Activated CD4-positive, alpha-beta T cell treated with anti-CD3 and anti-CD28 coated beads, Interleukin-2, amount 10 ng/mL, durations not matched to agents 7 days and 5 days (primary cell): ENCODE data around the gene ZBTB42. TPM values are rescaled to one million over a fixed set of nuclear protein-coding genes. Genes with fewer than 3 reads are reported as not detected.
A peak's percentile ranks its signal among the peaks of the same experiment; 100 is the strongest.

Experiments
- CTCF ChIA-PET: fragments of 350-600 bp; sonication (Branson Sonifier 250); formaldehyde crosslinking; loops from one replicate; lab custom pipeline; 2021; ENCODE audit warnings: antibody characterized with exemption; lab: Charles Lee
- POLR2A ChIA-PET: fragments of 350-600 bp; sonication (Branson Sonifier 250); formaldehyde crosslinking; loops from one replicate; lab custom pipeline; 2021; ENCODE audit warnings: antibody characterized with exemption; lab: Charles Lee
- DNase-seq: peaks from one replicate; pipeline ENCODE4 v3.0.0-alpha.2; 2020
- H3K27ac Mint-ChIP-seq: one replicate; pipeline ENCODE4 v1.8.0; 2021; ENCODE audit warnings: mild to moderate bottlenecking, moderate library complexity, mixed read lengths
- H3K27me3 Mint-ChIP-seq: one replicate; pipeline ENCODE4 v1.8.0; 2021; ENCODE audit warnings: mixed read lengths
- H3K36me3 Mint-ChIP-seq: one replicate; pipeline ENCODE4 v1.8.0; 2021; ENCODE audit warnings: low read depth, mixed read lengths
- H3K4me1 Mint-ChIP-seq: one replicate; pipeline ENCODE4 v1.8.0; 2021; ENCODE audit warnings: mixed read lengths
- H3K4me3 Mint-ChIP-seq: one replicate; pipeline ENCODE4 v1.8.0; 2021; ENCODE audit warnings: mild to moderate bottlenecking, moderate library complexity, mixed read lengths
- H3K9me3 Mint-ChIP-seq: one replicate; pipeline ENCODE4 v1.8.0; 2021; ENCODE audit warnings: mixed read lengths
- total RNA-seq, 2 experiments: library from RNA; stranded (reverse); gene quantifications; one replicate each; pipeline ENCODE4 v1.2.3, GENCODE V29; 2021

ZBTB42 gene
- total RNA-seq = 1 to 10 TPM; 4.5 to 5.8 TPM

DNA sequence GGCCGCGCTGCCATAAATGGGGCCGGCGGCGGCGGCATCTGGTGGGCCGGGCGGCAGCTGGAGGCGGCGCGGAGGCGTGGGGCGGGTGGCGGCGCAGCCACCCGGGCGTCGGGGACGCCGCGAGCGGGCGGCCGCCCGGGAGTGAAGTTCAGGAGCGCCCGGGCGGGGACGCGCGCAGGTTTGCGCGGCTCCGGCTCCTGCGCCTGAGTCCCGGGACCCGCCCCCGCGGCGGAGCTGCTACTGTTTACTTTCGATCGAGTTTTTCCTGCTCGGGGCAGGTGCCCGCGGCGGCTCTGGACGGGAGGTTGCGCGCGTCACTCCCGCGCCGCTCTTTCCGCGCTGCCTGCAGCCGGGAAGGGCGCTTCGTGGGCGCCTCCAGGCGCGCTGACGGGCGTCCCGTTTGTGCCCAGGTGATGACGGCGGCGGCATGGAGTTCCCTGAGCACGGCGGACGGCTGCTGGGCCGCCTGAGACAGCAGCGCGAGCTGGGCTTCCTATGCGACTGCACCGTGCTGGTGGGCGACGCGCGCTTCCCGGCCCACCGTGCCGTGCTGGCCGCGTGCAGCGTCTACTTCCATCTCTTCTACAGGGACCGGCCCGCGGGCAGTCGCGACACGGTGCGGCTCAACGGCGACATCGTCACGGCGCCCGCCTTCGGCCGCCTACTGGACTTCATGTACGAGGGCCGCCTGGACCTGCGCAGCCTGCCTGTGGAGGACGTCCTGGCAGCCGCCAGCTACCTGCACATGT is at the start of gene ZBTB42:
ZBTB42 (plus strand) TSS at position 331 of the 749 bp plus-strand sequence; CDS start at position 428, 97 bp downstream.
- Mint-ChIP-seq H3K4me3 (peak within 1 kb of the TSS; percentile 84), H3K27ac (peak within 1 kb of the TSS; percentile 84), H3K27me3 (peaks cover 6% of the 10 kb centered on the region), H3K36me3 (no peaks in the 10 kb centered on the region), H3K4me1 (peaks cover 39% of the 10 kb centered on the region), H3K9me3 (no peaks in the 10 kb centered on the region)
- POLR2A ChIA-PET = no interaction called here
- CTCF ChIA-PET = interaction anchor here (0.8 to 4.5 kb wide), 8 partner anchors 10 to 49 kb away, joined by 3 to 14 read pairs (median 6); partner anchors contain the start of gene SIVA1
- DNase-seq = peak; percentile 80

GRCh38 chr14:104751539-104752422 is 49.1 kb upstream of the ZBTB42 start:
- peak overlapping the region; percentile 85 for H3K4me3 Mint-ChIP-seq
- H3K9me3 Mint-ChIP-seq = no peaks in the 10 kb centered on the region
- H3K27me3 Mint-ChIP-seq = no peaks in the 10 kb centered on the region
- peak overlapping the region; percentile 95 for H3K27ac Mint-ChIP-seq
- ChIA-PET POLR2A (interaction anchor here (0.6 to 1.1 kb wide), 3 partner anchors 42 to 269 kb away, joined by 3 to 4 read pairs (median 3); partner anchors contain the start of gene CDCA4), CTCF (interaction anchor here (0.7 to 4.0 kb wide), 16 partner anchors 9 to 738 kb away, joined by 3 to 15 read pairs (median 4); partner anchors contain the start of gene ZBTB42)
- DNase-seq = no peak
- peaks cover 26% of the 10 kb centered on the region for H3K36me3 Mint-ChIP-seq
- peaks cover 43% of the 10 kb centered on the region for H3K4me1 Mint-ChIP-seq

DNA sequence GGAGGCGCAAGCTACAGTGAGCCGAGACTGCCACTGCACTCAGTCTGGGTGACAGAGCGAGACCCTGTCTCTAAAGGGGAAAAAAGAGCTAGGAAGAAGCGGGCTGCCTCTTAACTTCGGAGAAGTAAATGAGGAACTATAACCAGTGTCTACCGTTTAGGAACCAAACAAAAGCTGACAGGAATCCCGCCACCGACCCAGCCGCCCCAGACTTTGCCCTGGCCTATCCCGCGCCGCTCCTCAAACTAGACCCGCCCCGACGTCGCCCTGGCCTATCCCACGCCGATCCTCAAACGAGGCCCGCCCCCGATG is 48.5 kb upstream of the ZBTB42 start:
- ChIA-PET CTCF (interaction anchor here (0.5 to 4.0 kb wide), 13 partner anchors 10 to 1556 kb away, joined by 3 to 15 read pairs (median 6); partner anchors contain the start of gene ZBTB42), POLR2A (interaction anchor here (0.6 to 1.1 kb wide), 3 partner anchors 42 to 269 kb away, joined by 3 to 4 read pairs (median 3); partner anchors contain the start of gene CDCA4)
- Mint-ChIP-seq H3K4me3 (peak overlapping the region; percentile 85), H3K27ac (peak overlapping the region; percentile 95), H3K9me3 (no peaks in the 10 kb centered on the region), H3K36me3 (peaks cover 31% of the 10 kb centered on the region), H3K4me1 (peaks cover 49% of the 10 kb centered on the region), H3K27me3 (no peaks in the 10 kb centered on the region)
- no peak for DNase-seq

- H3K9me3 Mint-ChIP-seq = no peaks in the 10 kb centered on the region
- CTCF ChIA-PET = interaction anchor here (0.5 to 4.0 kb wide), 15 partner anchors 11 to 1556 kb away, joined by 3 to 15 read pairs (median 6); partner anchors contain the start of gene ZBTB42
Observed at GRCh38 chr14:104752735-104753527, 48.0 kb upstream of the ZBTB42 start, which contains the start of gene SIVA1. Gene SIVA1, plus strand, starts transcription at chr14:104753147. Its CDS starts 55 bp downstream, at chr14:104753202.

DNA sequence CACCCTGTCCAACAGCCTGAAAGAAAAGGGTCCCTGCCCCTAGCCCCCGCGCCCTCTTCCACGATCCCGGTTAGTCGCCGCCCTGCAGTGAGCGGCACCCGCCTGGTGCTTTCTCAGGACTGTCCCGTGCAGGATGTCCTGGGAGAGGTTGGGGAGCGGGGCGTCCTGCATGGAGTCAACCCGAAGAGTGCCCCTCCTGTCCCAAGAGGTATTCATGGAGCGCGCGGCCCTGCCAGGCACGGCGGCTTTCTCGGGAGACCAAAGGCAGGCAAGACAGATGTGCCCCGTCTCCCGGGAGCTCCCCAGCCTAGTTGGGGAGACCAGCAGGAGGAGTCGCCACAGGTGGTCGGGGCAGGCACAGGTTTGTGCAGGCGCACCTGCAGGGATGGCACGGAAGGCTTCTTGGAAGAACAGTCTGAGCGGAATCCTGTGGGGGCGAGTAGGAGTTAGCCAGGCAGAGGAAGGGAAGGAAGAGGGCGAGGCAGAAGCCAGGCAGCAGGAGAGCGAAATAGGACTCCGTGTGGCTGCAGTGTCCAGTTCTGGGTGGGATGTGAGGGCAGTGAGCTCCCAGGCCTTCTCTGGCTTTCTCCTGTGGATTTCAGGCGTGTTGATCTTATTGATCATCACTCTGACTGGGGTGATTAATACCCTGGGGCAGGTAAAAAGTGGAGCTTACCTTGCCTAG is 47.2 kb upstream of the ZBTB42 start:
- CTCF ChIA-PET = interaction anchor here (0.9 to 4.0 kb wide), 11 partner anchors 10 to 1248 kb away, joined by 4 to 15 read pairs (median 6); partner anchors contain the start of gene ZBTB42
- Mint-ChIP-seq H3K4me3 (peak overlapping the region; percentile 85), H3K36me3 (peaks cover 34% of the 10 kb centered on the region), H3K4me1 (peaks cover 57% of the 10 kb centered on the region), H3K27ac (peak overlapping the region; percentile 86), H3K9me3 (no peaks in the 10 kb centered on the region), H3K27me3 (no peaks in the 10 kb centered on the region)
- DNase-seq = no peak
- POLR2A ChIA-PET = no interaction called here

More at GRCh38 chr14:104752735-104753527, 48.0 kb upstream of the ZBTB42 start, which contains the start of gene SIVA1:
- peak; percentile 100 for DNase-seq
- H3K27ac Mint-ChIP-seq = peak within 1 kb of the TSS; percentile 95
- peak within 1 kb of the TSS; percentile 85 for H3K4me3 Mint-ChIP-seq
- H3K4me1 Mint-ChIP-seq = peaks cover 54% of the 10 kb centered on the region
- peaks cover 31% of the 10 kb centered on the region for H3K36me3 Mint-ChIP-seq
- H3K27me3 Mint-ChIP-seq = no peaks in the 10 kb centered on the region
- POLR2A ChIA-PET = interaction anchor here (1.0 to 1.1 kb wide), 2 partner anchors 73 to 268 kb away, joined by 3 read pairs; partner anchors contain the start of gene CDCA4

DNA sequence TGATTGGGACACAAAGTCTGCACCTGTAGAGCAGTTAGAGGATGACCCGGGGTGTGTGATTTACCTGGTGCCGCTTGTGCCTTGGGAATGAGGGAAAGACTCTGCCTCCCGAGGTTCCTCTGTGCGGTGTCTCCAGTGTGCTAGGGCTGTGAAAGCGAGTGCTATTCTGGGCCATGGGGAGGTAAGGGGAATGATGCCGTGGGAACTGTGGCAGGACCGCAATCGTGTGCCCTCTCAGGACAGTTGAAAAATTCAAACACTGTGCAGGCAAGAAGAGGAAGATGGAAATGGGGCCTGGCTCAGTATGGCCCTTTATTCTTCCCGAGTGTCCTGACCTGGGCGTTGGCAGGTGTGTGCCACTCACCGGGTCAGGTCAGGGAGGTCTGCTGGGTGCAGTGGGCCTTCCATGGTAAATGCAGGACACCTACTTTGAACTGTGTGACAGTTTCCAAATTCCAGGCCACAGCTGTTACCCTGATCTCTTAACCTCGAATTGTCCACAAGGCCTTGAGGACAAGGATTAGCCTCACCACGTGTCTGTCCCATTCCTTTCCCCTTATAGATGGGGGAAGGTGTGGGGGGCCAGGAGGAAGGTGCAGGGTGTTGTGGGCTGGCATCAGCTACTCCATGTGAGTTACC is 46.6 kb upstream of the ZBTB42 start:
- Mint-ChIP-seq H3K27me3 (no peaks in the 10 kb centered on the region), H3K36me3 (peaks cover 38% of the 10 kb centered on the region), H3K9me3 (no peaks in the 10 kb centered on the region), H3K4me1 (peaks cover 57% of the 10 kb centered on the region), H3K4me3 (peak overlapping the region; percentile 85), H3K27ac (peak overlapping the region; percentile 86)
- ChIA-PET CTCF (interaction anchor here (0.9 to 4.0 kb wide), 7 partner anchors 9 to 291 kb away, joined by 4 to 15 read pairs (median 6); partner anchors contain the start of gene ZBTB42), POLR2A (no interaction called here)
- no peak for DNase-seq

GRCh38 chr14:104755621-104756020 is 45.3 kb upstream of the ZBTB42 start:
- ChIA-PET CTCF (interaction anchor here (1.3 to 2.3 kb wide), 3 partner anchors 14 to 71 kb away, joined by 4 to 6 read pairs (median 6); partner anchors contain the start of gene ZBTB42), POLR2A (no interaction called here)
- no peak for DNase-seq
- peaks cover 41% of the 10 kb centered on the region for H3K36me3 Mint-ChIP-seq
- no peaks in the 10 kb centered on the region for H3K27me3 Mint-ChIP-seq
- peak overlapping the region; percentile 82 for H3K27ac Mint-ChIP-seq
- peaks cover 57% of the 10 kb centered on the region for H3K4me1 Mint-ChIP-seq
- H3K9me3 Mint-ChIP-seq = no peaks in the 10 kb centered on the region
- H3K4me3 Mint-ChIP-seq = no peak overlapping the region

GRCh38 chr14:104756477-104757237 is 44.2 kb upstream of the ZBTB42 start:
- ChIA-PET POLR2A (no interaction called here), CTCF (interaction anchor here (1.2 to 4.3 kb wide), 3 partner anchors 8 to 35 kb away, joined by 3 to 21 read pairs (median 3); no protein-coding TSS in a partner anchor)
- no peaks in the 10 kb centered on the region for H3K27me3 Mint-ChIP-seq
- H3K4me1 Mint-ChIP-seq = peaks cover 53% of the 10 kb centered on the region
- no peaks in the 10 kb centered on the region for H3K9me3 Mint-ChIP-seq
- peaks cover 47% of the 10 kb centered on the region for H3K36me3 Mint-ChIP-seq
- peak; percentile 38 for DNase-seq
- H3K27ac Mint-ChIP-seq = peak overlapping the region; percentile 82
- no peak overlapping the region for H3K4me3 Mint-ChIP-seq

- POLR2A ChIA-PET = no interaction called here
- no peaks in the 10 kb centered on the region for H3K9me3 Mint-ChIP-seq
- DNase-seq = no peak
- H3K27me3 Mint-ChIP-seq = no peaks in the 10 kb centered on the region
- H3K27ac Mint-ChIP-seq = peak overlapping the region; percentile 82
- H3K4me3 Mint-ChIP-seq = no peak overlapping the region
- CTCF ChIA-PET = interaction anchor here (1.2 to 4.3 kb wide), 3 partner anchors 9 to 35 kb away, joined by 3 to 21 read pairs (median 3); no protein-coding TSS in a partner anchor
- peaks cover 47% of the 10 kb centered on the region for H3K36me3 Mint-ChIP-seq
- H3K4me1 Mint-ChIP-seq = peaks cover 53% of the 10 kb centered on the region
Observed at GRCh38 chr14:104757238-104757585, 43.7 kb upstream of the ZBTB42 start.

GRCh38 chr14:104757681-104758392 is 43.1 kb upstream of the ZBTB42 start:
- POLR2A ChIA-PET = no interaction called here
- no peak overlapping the region for H3K4me3 Mint-ChIP-seq
- H3K36me3 Mint-ChIP-seq = peaks cover 46% of the 10 kb centered on the region

More at GRCh38 chr14:104757681-104758392, 43.1 kb upstream of the ZBTB42 start:
- CTCF ChIA-PET = interaction anchor here (1.2 to 4.3 kb wide), 4 partner anchors 9 to 36 kb away, joined by 3 to 21 read pairs (median 3); no protein-coding TSS in a partner anchor
- Mint-ChIP-seq H3K27me3 (no peaks in the 10 kb centered on the region), H3K4me1 (peaks cover 50% of the 10 kb centered on the region), H3K27ac (peak overlapping the region; percentile 82), H3K9me3 (no peaks in the 10 kb centered on the region)
- no peak for DNase-seq
